NCI-H2227 (cell line): ENCODE measurements around the gene MFGE8.

Experiments used
- DNase-seq: peaks from one replicate; lab custom pipeline; 2025; ENCODE audit not compliant: unreplicated experiment; lab: John Stamatoyannopoulos, UW

MFGE8 gene

DNA sequence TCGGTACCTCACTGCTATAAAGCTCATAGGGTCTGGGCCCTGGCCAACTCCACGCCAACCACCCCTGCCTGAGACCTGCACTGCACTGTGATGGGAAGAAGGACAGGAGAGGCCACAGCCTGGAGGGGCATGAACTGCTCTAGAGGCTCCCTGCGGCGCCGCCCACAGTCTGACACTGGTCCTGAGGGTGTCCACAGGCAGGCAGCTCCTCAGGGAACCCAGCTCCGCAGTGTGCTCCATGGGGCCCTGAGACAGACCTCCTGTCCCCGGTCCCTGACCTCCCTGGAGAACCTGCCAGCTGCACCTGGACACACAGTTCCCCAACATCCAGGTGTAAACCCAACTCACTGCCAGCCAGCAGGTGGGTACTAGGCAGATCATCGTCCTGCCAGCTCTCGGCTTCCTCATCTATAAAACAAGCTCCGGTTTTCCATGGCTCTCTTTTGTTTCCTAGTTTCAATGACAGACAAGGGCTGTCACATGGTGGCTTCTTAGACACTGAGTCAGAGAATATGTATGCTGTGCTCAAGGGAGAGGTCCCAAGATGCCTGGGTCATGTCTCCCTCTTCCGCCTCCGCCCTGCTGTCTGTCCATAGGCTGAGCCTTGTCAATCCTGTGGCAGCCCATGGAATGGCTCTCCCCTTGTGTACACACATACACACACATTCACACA lies 12.7 kb downstream of the MFGE8 start:
- no peak for DNase-seq

DNA sequence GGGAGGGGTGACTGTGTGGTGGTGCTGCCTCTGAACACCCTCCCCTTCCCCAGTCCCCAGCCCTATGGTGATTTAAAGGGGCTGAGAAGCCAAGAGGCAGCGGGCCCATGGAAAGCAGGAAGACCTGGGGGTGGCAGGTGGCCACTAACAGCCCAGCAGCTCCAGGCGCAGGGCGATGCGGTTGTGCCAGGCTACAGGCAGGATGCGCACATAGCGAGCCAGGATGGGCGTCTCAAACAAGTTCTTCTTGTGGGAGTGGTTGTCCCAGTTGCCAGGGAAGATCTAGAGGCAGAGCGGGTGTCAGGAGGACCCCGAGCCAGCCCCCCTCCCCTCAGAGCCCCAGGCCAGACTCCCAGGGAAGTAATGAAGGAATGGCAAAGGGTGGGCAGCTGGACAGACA lies 13.9 kb downstream of the MFGE8 start:
- DNase-seq = no peak

DNA sequence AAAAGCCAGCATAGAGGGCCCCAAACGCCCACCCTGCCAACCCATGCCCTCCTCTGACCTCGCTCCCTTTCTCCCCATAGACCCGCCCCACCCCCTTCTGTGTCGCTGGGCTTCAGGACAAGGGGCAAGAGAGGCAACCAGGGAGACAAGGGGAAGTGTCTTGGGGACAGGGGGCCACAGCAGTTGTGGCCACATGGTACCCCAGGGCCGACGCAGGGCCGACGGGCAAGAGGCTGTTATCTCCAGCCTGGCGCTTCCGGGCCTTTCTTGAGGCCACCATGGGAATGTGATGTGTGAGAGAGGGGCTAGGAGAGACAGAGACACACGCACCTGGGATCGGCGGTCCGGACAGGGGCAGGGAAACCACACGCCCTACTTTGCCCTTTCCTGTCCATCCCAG lies 14.4 kb downstream of the MFGE8 start:
- DNase-seq = no peak

DNA sequence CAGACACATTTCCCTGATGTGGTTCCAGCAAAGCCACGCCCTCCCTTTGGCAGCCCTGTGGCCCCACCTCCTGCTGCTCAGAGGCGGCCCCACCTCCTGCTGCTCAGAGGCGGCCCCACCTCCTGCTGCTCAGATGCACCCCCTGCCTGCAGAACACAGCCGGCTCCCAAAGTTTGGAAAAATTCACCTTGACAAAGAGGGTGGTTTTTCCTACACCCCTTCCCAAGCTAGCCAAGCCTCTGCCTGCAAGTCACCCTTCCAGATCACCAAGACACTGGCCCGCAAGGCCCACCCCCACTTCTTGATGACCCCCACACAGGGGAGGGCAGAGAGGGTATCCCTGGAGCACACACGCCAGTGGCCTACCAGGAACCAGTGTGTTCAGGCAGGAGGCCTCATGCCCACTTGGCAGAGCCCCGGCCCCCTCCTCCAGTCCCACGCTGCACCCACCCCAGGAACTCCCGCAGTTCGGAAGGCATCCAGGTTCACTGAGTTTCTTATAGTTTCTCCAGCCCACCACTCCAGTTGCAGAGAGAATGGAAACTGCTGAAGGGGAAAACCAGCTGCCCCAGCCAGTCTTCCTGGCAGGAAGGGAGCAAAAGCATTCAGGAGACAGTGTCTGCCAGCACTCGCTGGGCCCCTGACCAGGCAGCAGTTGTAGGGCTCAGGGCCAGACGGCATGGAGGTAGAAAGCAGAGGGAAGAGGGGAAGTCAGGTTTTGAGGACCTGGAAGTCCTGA lies 15.6 kb downstream of the MFGE8 start:
- peak; percentile 22 for DNase-seq

DNA sequence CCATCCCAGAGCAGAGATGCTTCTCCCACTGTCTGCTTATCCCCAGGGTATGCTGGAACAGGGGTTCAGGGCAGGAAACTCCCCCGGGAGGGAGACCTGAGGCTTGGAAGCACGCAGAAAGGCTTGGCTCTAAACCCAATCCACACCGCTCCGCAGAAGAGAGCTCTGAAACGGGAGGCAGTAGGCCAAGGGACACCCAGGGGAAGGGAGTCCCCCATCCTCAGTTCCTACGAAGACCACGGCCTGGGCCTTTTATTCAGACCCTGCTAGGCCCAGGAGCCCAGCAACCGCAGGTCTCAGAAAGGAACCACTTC lies 16.1 kb downstream of the MFGE8 start:
- no peak for DNase-seq

DNA sequence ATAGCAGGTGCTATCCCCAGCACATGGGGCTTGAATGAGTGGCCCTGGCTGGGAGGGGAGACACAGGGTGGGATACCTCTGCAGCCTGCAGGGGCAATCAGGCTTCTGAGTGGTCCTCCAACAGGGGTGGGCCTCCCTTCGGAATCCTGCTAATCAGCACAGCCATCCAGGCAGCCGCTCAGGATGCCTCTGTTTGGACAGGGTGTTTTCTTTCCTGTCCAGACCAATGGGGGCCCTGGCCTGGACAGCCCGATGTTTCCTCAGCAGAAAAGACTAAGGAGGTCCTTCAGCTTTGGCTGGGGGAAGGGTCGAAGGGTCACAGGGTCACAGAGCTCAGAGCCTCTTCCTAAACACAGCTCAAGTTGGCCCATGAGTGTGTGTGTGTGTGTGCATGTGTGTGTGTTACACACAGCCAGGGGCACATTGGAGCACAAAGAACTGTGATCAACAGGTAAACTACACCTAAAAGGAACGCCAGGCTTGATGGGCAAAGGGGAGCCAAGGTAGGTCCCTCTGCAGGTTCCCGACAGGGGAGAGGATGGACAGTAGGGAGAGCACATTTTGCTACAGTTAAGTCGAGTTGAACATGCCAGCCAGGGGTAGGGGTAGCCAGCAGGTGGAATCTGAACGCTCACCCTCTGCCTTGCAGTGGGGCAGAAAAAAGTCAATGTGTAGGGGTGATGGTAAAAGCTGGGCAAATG lies 16.7 kb downstream of the MFGE8 start:
- DNase-seq = no peak

DNA sequence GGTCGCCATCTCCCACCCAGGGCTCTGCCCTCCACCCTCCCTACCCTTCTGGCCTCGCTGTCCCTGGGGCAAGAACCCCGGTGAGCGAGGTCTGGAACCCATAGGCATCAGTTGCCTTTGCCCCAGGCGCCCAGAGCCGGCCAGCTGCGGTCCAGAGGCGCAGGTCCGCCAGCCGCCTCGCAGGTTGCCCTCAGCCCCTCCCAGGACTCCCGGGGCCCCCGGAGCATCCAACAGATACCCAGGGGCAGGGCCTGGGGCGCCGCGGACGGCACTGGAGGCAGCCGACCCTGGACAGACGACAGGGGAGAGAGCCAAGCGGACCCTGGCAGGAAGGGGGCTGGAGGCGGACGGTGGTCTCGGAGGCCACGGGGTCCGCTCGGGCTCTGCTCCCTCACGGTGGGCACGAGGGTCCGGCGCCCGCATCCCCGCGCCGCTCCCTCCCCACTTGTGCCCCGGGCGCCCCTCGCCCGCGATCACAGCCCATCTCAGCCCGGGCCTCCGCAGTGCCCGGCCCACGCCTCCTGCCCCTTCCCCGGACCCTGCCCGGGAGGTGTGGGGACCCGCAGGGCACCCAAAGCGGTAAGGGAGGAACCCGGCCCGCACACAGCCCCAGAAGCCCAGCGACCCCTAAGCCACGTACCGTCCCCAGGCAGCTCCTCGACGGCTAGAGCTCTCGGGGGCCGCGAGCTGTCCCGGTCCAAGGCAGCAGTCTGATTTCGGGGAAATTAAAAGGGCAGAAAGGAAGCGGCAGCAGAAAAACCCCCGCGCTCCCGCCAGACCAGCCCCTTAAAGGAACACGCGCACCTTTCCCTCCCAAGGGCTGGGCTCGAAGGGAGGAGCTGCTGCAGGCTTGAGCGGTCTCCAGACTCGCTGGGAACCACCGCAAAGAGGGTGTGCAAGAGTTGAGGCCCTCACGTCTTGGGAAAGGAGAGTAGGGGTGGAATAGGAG lies 18.1 kb downstream of the MFGE8 start, which contains the start of gene HAPLN3:
Gene HAPLN3, minus strand, starts transcription at position 726 of the 949 bp plus-strand sequence. CDS start 8,246 bp downstream, outside the sequence.
- peak; percentile 44 for DNase-seq

DNA sequence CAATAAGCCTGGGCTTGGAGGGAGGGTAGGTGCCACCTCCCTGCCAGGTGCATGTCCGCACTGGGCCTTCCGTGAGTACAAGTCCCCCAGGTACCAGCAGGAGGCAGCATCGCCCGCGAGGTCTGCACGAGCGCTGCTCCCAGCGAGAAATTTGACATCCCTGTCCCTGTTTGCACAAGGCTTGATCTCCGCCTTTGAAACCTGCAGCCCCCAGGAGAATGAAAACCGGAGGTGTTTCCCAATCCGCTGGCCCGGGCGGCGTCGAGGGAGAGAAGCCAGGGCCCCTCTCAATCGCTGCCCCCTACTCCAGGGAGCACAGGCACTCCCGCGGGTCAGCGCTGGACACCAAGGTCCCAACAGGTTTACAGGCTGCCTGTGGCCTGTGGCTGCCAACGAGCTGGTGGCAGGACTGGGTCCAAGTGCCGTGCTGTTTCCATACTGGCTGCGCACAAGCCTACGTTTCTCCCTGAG lies 18.8 kb downstream of the MFGE8 start:
- peak; percentile 63 for DNase-seq

DNA sequence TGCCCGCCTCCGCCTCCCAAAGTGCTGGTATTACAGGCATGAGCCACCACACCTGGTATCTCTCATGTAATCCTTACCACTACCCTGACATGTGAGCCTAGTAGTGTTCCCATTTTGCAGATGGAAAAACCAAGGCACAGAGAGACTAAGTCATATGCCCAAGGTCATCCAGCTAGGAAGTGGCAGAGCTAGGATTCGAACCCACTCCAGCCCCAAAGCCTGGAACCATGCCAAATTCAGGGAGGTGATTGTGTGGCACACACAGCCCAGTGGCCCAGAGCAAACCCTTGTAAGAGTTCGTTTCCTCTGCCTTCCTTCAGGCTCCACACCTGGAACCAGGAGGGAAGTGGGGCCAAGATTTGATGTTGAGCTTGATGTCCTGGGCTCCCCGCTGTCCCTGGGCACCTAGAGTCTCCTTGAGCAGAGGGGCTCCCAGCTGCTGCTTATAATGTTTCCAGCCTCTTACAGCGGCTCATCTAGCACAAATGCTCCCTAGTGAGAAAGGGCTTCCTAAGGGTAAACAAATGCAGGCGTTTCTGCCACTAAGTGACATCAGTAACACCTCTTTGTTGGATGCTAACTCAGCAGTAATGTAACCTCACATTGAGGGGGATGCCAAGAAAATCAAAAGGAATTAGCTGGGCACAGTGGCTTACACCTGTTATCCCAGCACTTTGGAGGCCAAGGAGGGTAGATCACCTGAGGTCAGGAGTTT lies 21.5 kb downstream of the MFGE8 start:
- DNase-seq = no peak

DNA sequence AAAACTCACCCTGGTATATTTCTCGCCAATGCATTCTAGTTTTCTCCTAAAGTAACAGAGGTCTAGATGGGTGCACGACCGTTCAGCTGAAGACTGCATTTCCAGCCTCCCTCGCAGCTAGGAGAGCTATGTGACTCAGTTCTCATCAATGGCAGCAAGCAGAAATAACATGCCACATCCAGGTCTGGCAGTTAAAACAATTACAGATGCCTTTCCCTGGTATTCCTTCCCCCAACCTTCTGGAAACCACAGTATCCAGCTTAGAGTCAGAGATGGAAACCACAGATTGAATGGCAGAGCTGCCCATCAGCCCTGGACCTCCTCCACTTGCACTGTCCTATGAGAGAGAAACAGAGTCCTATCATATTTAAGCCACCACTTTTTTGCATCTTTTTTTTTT lies 22.7 kb downstream of the MFGE8 start:
- no peak for DNase-seq

DNA sequence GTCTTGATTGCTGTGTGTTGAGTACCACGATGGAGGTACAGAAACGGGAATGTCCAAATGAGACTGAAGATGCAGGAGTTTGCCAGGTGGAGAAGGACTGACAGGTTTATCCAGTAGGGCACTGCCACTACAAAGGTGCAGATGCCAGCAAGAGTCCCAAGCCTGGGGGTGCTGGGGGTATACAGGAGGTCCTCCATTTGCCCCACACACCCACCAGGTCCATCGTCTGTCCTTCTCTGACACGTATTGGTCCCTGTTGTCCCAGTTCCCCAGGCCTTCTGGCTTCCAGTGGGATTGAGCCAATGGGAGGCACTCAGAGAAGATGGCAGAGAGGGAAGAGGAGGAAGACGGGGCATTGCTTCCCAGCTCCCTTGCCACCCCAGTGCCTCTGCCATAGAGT lies 24.5 kb downstream of the MFGE8 start:
- DNase-seq = no peak

DNA sequence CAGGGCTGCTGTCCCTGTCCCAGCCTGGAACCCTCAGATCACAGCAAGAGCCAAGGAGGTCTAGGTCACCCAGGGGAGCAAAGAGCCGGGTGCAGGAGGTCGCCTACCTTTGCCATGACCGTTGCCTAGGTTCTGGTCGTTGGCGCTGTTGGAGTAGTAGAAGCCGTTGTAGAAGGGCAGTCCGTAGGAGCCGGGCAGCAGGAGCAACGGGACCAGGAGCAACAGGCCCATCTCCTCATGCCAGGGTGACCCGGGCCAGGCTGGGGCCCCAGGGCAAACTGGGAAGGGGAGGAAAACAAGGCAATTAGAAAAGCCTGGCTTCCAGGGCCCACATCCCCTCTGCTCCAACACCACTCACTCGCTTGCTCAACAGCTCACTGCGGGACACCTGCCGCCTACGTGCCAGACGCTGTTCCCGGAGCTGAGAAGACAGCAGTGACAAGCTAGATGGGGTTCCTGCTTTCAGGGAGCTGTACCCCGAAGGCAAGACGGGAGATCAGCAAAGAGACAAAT lies 26.1 kb downstream of the MFGE8 start:
- DNase-seq = no peak

DNA sequence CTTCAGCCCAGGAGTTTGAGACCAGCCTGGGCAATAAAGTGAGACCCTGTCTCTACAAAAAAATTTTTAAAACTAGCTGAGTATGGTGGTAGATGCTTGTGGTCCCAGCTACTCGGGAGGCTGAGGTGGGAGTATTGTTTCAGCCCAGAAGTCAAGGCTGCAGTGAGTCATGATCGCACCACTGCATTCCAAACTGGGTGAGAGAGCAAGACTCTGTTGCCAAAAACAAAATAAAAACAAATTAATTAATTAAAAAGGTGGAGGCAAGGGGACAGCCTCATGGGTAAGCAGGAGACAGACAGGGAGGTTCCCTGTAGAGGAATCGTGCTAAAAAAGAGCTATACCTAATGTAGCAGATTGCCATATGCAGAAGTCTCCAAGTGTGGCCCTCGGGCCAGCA lies 30.4 kb downstream of the MFGE8 start:
- DNase-seq = no peak

DNA sequence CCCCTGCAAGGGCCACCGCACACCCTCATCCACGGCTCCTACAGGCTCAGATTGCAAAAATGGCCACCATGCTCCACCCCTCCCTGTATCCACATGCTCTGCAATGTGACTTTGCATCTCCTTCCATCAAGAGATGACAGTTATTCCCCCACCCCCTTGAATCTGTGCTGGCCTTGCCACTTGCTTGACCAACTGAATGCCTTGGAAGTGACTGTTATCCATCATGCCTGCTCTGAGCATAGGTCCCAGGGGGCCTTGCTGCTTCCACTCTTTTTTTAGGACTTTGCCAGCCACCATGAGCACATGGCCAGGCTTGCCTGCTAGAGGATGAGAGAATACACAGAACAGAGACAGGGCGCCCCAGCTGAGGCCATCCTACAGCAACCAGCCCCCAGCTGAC lies 31.4 kb downstream of the MFGE8 start:
- DNase-seq = no peak

DNA sequence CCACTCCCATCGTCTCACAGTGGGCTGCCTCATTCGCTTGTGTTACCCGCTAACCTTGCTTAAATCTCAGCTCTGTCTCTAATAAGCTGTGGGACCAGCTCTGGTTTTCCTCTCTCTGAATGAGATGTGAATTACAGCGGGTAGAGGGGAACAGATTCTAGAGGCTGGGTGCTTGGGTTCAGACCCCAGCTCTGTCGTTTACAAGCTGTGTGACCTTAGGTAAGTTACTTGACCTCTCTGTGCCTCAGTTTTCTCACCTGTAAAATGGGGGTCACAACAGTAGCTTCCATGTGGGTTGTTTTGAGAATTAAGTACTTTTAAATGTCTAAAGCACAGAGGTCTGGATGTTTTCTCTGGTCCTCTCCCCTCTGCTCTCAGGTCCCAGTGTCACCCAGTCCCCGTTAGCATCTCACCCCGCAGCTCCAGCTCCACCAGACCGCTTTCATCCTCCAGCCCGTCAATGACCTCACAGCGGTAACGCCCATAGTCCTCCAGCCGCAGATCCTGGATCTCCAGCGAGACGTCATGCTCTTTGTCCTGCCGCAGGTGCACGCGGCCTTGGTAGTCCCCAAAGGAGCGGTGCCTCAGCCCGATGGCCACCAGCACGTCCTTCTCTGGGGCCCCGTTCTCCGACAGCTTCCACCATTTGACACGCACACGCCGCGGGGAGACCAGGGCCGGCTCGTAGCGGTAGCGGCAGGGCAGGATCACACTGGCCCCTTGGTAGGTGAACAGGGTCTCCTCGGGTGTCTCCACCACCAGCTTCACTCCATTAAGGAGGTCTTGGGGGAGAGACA lies 32.0 kb downstream of the MFGE8 start:
- no peak for DNase-seq

DNA sequence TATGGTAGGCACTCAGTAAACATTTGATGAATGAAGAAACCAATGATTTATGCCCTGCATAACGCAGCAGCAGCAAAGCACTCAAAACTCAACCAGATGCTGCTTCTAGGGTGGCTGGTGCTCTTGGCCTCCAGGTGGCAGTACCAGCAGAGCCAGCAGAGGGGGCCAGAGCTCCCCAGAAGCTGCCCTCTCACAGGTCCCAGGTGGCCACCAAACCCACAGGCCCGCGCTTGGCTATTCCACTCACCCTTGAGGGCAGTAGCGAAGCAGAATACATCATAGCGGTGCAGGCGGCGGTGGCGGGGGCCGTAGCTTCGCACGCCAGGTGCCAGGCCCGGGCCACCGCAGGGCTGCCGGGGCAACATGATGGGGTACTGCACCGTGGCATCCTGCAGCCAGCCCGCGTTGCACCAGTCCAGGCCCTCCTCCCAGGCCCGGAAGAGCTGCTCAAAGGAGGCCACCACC lies 34.4 kb downstream of the MFGE8 start:
- peak; percentile 8 for DNase-seq

DNA sequence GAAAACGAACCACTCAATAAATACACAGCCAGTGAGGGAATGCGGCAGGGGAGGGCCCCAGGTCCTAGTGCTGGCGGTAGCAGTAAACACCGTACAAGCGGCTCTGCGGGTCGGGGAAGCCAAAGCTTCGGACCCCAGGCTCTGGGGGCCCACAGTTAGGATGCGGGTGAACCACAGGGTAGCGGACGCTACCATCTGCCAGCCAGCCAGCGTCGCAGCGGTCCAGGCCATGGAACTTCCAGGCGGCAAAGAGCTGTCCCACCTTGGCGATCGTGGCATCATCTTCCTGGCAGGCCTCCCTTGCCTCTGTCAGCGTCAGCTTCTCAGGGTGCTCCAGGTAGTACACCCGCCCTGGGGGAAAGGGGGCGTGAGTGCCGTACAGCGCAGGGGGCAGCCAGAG lies 35.3 kb downstream of the MFGE8 start:
- no peak for DNase-seq

DNA sequence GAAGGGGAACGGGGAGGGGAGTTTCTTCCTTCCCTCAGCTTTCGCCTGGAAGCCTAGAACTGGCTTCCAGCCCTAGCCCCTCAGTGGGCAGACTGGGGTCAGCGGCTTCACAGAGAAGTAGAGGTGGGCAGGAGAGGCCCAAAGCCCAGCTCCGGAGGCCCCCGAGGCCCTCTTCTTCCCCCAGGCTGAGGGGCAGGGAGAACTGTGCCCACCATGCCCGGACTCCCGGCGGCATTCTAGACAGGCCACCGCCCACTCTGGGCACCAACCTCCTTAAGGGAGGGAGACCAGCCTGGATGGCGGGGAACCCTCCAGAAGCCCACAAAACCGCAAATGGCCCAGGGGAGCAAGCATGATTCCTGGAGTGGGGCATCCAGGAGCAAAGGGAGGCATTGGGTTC lies 35.8 kb downstream of the MFGE8 start:
- no peak for DNase-seq

DNA sequence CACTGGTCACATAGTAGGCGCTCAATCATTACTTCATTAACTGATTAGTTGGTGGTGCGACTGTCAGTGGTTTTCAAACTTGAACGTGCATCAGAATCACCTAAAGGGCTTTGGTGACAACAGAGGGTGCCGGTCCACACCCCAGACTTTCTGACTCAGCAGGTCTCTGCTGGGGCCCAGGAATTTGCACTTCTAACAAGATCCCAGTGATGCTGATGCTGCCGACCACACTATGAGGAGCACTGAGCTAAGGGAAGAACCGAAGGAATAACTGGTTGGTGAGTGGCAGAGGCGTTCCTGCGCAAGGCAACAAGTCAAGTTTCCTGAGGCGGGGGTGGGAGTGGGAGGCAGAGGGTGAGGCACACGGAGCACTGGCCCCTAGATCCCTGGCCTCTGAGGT lies 36.6 kb downstream of the MFGE8 start:
- DNase-seq = no peak
